Thyroid gland (tissue), 4 donors: ENCODE data around the gene CASD1. TPM values are rescaled to one million over a fixed set of nuclear protein-coding genes. Genes with fewer than 3 reads are reported as not detected.

Experiments used
- DNase-seq, 2 donors: peaks; one replicate each; pipeline ENCODE4 v3.0.0-alpha.2; 2019
- H3K27ac ChIP-seq, 3 donors: fragments of 200-600 bp; sonication (generic); 1 replicate in 2 of 3; 2 replicates in 1 of 3; pipeline ENCODE4 v1.5.1; 2016 to 2019; ENCODE audit warnings: mild to moderate bottlenecking in 1 of 3, moderate library complexity in 1 of 3
- H3K27me3 ChIP-seq: fragments of 200-600 bp; sonication (generic); one replicate; pipeline ENCODE4 v1.5.1; 2019
- H3K36me3 ChIP-seq, 2 donors: fragments of 200-600 bp; sonication (generic); one replicate each; pipeline ENCODE4 v1.5.1; 2016 to 2019
- H3K4me1 ChIP-seq, 2 donors: fragments of 200-600 bp; sonication (generic); one replicate each; pipeline ENCODE4 v1.5.1; 2017 to 2019
- H3K4me3 ChIP-seq, 3 donors: fragments of 200-600 bp; sonication (generic); replicated peaks in 1 of 3; 1 replicate in 2 of 3; 2 replicates in 1 of 3; pipeline ENCODE4 v1.5.1; 2016; ENCODE audit warnings: mild to moderate bottlenecking in 1 of 3
- H3K9me3 ChIP-seq: fragments of 200-600 bp; sonication (generic); one replicate; pipeline ENCODE4 v1.5.1; 2017
- CTCF ChIP-seq, 6 experiments: fragments of 200-600 bp in 3 of 6; fragments of 450-650 bp in 3 of 6; sonication (generic) in 3 of 6; IDR thresholded peaks; one replicate each; pipeline ENCODE4 v1.5.1; 2016 to 2019; ENCODE audit warnings: antibody characterized with exemption in 6 of 6, mild to moderate bottlenecking in 2 of 6, inconsistent platforms in 1 of 6, moderate library complexity in 1 of 6
- POLR2A ChIP-seq, 2 donors: fragments of 450-650 bp; IDR thresholded peaks; one replicate each; pipeline ENCODE4 v1.6.1; 2017; ENCODE audit warnings: antibody characterized with exemption in 2 of 2, mild to moderate bottlenecking in 2 of 2, moderate library complexity in 1 of 2
- WGBS, 2 donors: methylation state at CpG; one replicate each; pipeline ENCODE4 v1.1.5; 2017; 5-methylcytosine and 5-hydroxymethylcytosine counted together
- intact Hi-C: fragments of 100-400 bp; cut with DNase I; formaldehyde crosslinking; loops from one replicate; pipeline ENCODE4 v1.15.1; 2023
- small RNA-seq: library from RNA; depleted of rRNA; stranded (forward); fragments of <200 nt; gene quantifications from one replicate; pipeline ENCODE3, GENCODE V24; 2016
- total RNA-seq, 4 donors: library from RNA; depleted of rRNA; stranded (reverse); fragments of >200 nt; gene quantifications; one replicate each; pipeline ENCODE4 v1.2.3, GENCODE V29; 2016

The CASD1 gene
- total RNA-seq, 4 donors from 2014 or later, result 34.4 to 52.5 (median 39.0) TPM

GRCh38 chr7:94600267-94600666, 90.7 kb downstream of the CASD1 start:
- no peak for DNase-seq
- WGBS, 2 donors, result 96 to 98% methylated on average over 3 of the region's 3 CpGs
- intact Hi-C loops, result no loop called here
- Histone ChIP-seq H3K36me3 (peaks cover 0 to 5% of the 10 kb centered on the region in 2 donors), H3K27me3 (no peaks in the 10 kb centered on the region), H3K4me1 (no peaks in the 10 kb centered on the region), H3K27ac (no peak overlapping the region), H3K4me3 (no peak overlapping the region), H3K9me3 (no peaks in the 10 kb centered on the region)
- TF ChIP-seq CTCF (IDR thresholded peaks at IDR 0.05) (no peak), POLR2A (IDR thresholded peaks at IDR 0.05) (no peak)

GRCh38 chr7:94602181-94602580, 92.6 kb downstream of the CASD1 start:
- Histone ChIP-seq H3K27me3 (no peaks in the 10 kb centered on the region), H3K4me3 (no peak overlapping the region), H3K4me1 (no peaks in the 10 kb centered on the region), H3K36me3 (peaks cover 0 to 5% of the 10 kb centered on the region in 2 donors), H3K27ac (no peak overlapping the region), H3K9me3 (no peaks in the 10 kb centered on the region)
- TF ChIP-seq CTCF (IDR thresholded peaks at IDR 0.05) (no peak), POLR2A (IDR thresholded peaks at IDR 0.05) (no peak)
- intact Hi-C loops, result no loop called here
- DNase-seq, result no peak
- 97 to 98% methylated on average over 1 of the region's 1 CpG for WGBS, 2 donors

GRCh38 chr7:94605031-94605430, 95.4 kb downstream of the CASD1 start:
- Histone ChIP-seq H3K27me3 (no peaks in the 10 kb centered on the region), H3K4me3 (no peak overlapping the region), H3K4me1 (no peaks in the 10 kb centered on the region), H3K27ac (no peak overlapping the region), H3K9me3 (no peaks in the 10 kb centered on the region), H3K36me3 (peaks cover 0 to 5% of the 10 kb centered on the region in 2 donors)
- 97% methylated on average over 1 of the region's 1 CpG for WGBS, 2 donors
- TF ChIP-seq CTCF (IDR thresholded peaks at IDR 0.05) (no peak), POLR2A (IDR thresholded peaks at IDR 0.05) (no peak)
- DNase-seq, result no peak
- intact Hi-C loops, result no loop called here

Small RNAs within 50 kb of the gene (small RNA-seq; reads per million reads assigned to genes)
- gene RNU6-1328P, result not detected

Other genes starting within 250 kb of the CASD1 start
- 100 to 1,000 TPM in 2 of 4 donors, 10 to 100 TPM in 2; 50.4 to 143 (median 88.4) TPM for gene COL1A2, start 114.9 kb upstream of the CASD1 start, total RNA-seq
- 100 to 1,000 TPM in 1 of 4 donors, 10 to 100 TPM in 3; 72.3 to 108 (median 85.8) TPM for gene SGCE, start 146.3 kb downstream of the CASD1 start, total RNA-seq